CD4-positive, alpha-beta T cell (primary cell): ENCODE data around the gene ACACA. TPM values are rescaled to one million over a fixed set of nuclear protein-coding genes. Genes with fewer than 3 reads are reported as not detected.

ENCODE experiments used
- ATAC-seq: fragments of 200-7000 bp; cut with Tn5 transposase; one replicate; pipeline ENCODE4 v1.10.0; 2022; ENCODE audit warnings: mild to moderate bottlenecking; ENCODE audit not compliant: poor library complexity
- CTCF ChIA-PET: fragments of 350-600 bp; sonication (Branson Sonifier 250); formaldehyde crosslinking; loops from one replicate; lab custom pipeline; 2021; ENCODE audit warnings: antibody characterized with exemption, inconsistent platforms; lab: Charles Lee
- POLR2A ChIA-PET: fragments of 350-600 bp; sonication (Branson Sonifier 250); formaldehyde crosslinking; loops from one replicate; lab custom pipeline; 2021; ENCODE audit warnings: antibody characterized with exemption, inconsistent platforms; lab: Charles Lee
- DNase-seq, 14 experiments: peaks; one replicate each; pipeline ENCODE4 v3.0.0-alpha.2; 2013 to 2020; ENCODE audit warnings: mixed read lengths in 2 of 14
- H3K27ac ChIP-seq, 2 donors: one replicate each; pipeline versions ENCODE4 v1.5.1 to v1.7.0; 2013; ENCODE audit warnings: low read length in 2 of 2, low read depth in 1 of 2, mild to moderate bottlenecking in 1 of 2
- H3K27me3 ChIP-seq, 2 experiments: 1 replicate in 1 of 2; 2 replicates in 1 of 2; pipeline versions ENCODE4 v1.6.1 to v1.7.0; 2013; ENCODE audit warnings: low read length in 2 of 2, control low read depth in 1 of 2, mild to moderate bottlenecking in 1 of 2, moderate library complexity in 1 of 2; ENCODE audit not compliant: insufficient read depth in 2 of 2, control insufficient read depth in 1 of 2
- H3K36me3 ChIP-seq: one replicate; pipeline ENCODE4 v1.6.1; 2013; ENCODE audit warnings: low read length, control low read depth; ENCODE audit not compliant: insufficient read depth
- H3K4me1 ChIP-seq: one replicate; pipeline ENCODE4 v1.6.1; 2013; ENCODE audit warnings: low read length, control low read depth; ENCODE audit not compliant: insufficient read depth
- H3K4me3 ChIP-seq: one replicate; pipeline ENCODE4 v1.5.1; 2013; ENCODE audit warnings: mild to moderate bottlenecking, low read length, moderate library complexity
- H3K9me3 ChIP-seq, 2 experiments: 1 replicate in 1 of 2; 2 replicates in 1 of 2; pipeline versions ENCODE4 v1.6.1 to v1.7.0; 2013; ENCODE audit warnings: low read length in 2 of 2, mild to moderate bottlenecking in 2 of 2, control low read depth in 1 of 2, moderate library complexity in 1 of 2; ENCODE audit not compliant: control insufficient read depth in 1 of 2, insufficient read depth in 1 of 2
- H3K27ac Mint-ChIP-seq: one replicate; pipeline ENCODE4 v1.8.0; 2020; ENCODE audit warnings: mixed read lengths
- H3K27me3 Mint-ChIP-seq: one replicate; pipeline ENCODE4 v1.8.0; 2021; ENCODE audit warnings: mixed read lengths
- H3K36me3 Mint-ChIP-seq: one replicate; pipeline ENCODE4 v1.8.0; 2021; ENCODE audit warnings: low read depth, mixed read lengths
- H3K4me1 Mint-ChIP-seq: one replicate; pipeline ENCODE4 v1.8.0; 2021; ENCODE audit warnings: low read depth, mixed read lengths
- H3K4me3 Mint-ChIP-seq: one replicate; pipeline ENCODE4 v1.8.0; 2020; ENCODE audit warnings: mild to moderate bottlenecking, mixed read lengths
- H3K9me3 Mint-ChIP-seq: one replicate; pipeline ENCODE4 v1.8.0; 2020; ENCODE audit warnings: mixed read lengths
- CTCF ChIP-seq: fragments of 200-600 bp; IDR thresholded peaks from one replicate; pipeline ENCODE4 v1.8.0; 2022; ENCODE audit warnings: antibody characterized with exemption, mild to moderate bottlenecking
- intact Hi-C, 2 experiments: fragments of 100-400 bp; cut with DNase I in 1 of 2; cut with micrococcal nuclease in 1 of 2; formaldehyde crosslinking; loops; one replicate each; pipeline versions ENCODE4 v1.15.1 to v1.9.0; 2023 to 2025; cut with DNase I, micrococcal nuclease
- total RNA-seq, 174 experiments: library from RNA in 2 of 174; stranded (reverse) in 2 of 174; gene quantifications; one replicate each; pipeline ENCODE4 v1.2.3 and lab custom pipeline; 2021 to 2026

Gene ACACA
- total RNA-seq, 2 experiments from 2014 or later: 26.0 to 28.9 TPM

- intact Hi-C loops: no loop called here
- Mint-ChIP-seq H3K4me3 (no peak overlapping the region), H3K4me1 (no peaks in the 10 kb centered on the region), H3K36me3 (peaks cover 75% of the 10 kb centered on the region), H3K27me3 (no peaks in the 10 kb centered on the region), H3K9me3 (no peaks in the 10 kb centered on the region), H3K27ac (no peak overlapping the region)
- H3K4me3 ChIP-seq: no peak overlapping the region
- CTCF ChIA-PET: interaction anchor here (0.6 to 1.2 kb wide), 3 partner anchors 9 to 147 kb away, joined by 3 to 4 read pairs (median 3); no protein-coding TSS in a partner anchor
- no peaks in the 10 kb centered on the region for H3K27me3 ChIP-seq
- no peaks in the 10 kb centered on the region for H3K4me1 ChIP-seq
- no peaks in the 10 kb centered on the region for H3K9me3 ChIP-seq
- ATAC-seq: no peak
- H3K27ac ChIP-seq: no peak overlapping the region
- POLR2A ChIA-PET: no interaction called here
- peaks cover 31% of the 10 kb centered on the region for H3K36me3 ChIP-seq
- no peak for DNase-seq
- TF ChIP-seq CTCF: no peak
These were observed 158.8 kb downstream of the ACACA start for GRCh38 chr17:37247825-37248224.

DNA sequence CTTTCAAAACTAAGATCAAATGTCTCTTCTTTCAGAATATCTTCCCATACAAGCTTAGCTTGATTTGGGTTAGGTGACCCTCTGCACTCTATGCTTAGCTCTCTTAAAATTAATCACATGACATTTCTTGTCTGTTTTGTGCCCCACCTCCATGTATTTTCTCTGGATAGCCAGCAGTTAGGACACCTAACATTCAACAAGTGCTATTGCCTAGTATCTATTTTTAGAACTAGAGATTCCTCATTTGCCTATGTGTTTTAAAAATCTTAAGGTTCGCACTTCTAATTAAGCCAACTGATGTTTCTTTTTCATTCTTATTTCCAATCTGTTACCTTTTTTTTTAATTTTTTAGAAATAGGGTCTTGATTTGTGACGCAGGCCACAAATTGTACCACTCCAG is 160.6 kb downstream of the ACACA start:
- Mint-ChIP-seq H3K36me3 (peaks cover 68% of the 10 kb centered on the region), H3K9me3 (no peaks in the 10 kb centered on the region), H3K27ac (no peak overlapping the region), H3K4me1 (no peaks in the 10 kb centered on the region), H3K27me3 (no peaks in the 10 kb centered on the region), H3K4me3 (no peak overlapping the region)
- Histone ChIP-seq H3K27me3 (no peaks in the 10 kb centered on the region), H3K27ac (no peak overlapping the region), H3K36me3 (peaks cover 43% of the 10 kb centered on the region), H3K9me3 (no peaks in the 10 kb centered on the region), H3K4me1 (no peaks in the 10 kb centered on the region), H3K4me3 (no peak overlapping the region)
- no peak for DNase-seq
- no peak for ATAC-seq
- intact Hi-C loops: no loop called here
- TF ChIP-seq CTCF: no peak
- POLR2A ChIA-PET: no interaction called here
- CTCF ChIA-PET: no interaction called here

DNA sequence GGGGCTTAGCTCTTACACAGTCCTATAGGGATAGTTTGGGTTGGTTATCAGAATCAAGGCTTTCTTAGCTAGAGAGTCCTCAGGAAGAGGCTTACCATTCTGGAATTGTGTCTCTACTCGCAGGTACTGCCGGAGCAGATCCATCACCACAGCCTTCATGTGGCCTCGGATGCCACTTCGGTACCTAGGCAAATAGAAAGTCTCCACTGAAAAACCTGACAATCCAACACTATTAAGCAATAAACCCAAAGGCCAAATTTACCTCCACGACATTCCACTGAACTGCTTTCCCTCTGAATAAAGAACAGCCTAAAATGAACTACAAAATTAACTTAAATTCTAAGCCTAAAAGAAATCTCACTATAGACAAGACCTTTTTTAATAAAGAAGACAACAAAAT is 166.3 kb downstream of the ACACA start:
- POLR2A ChIA-PET: interaction anchor here (0.6 kb wide), 1 partner anchor 744 kb away, joined by 4 read pairs; no protein-coding TSS in a partner anchor
- Mint-ChIP-seq H3K4me3 (no peak overlapping the region), H3K36me3 (peaks cover 66% of the 10 kb centered on the region), H3K27ac (no peak overlapping the region), H3K4me1 (no peaks in the 10 kb centered on the region), H3K9me3 (no peaks in the 10 kb centered on the region), H3K27me3 (no peaks in the 10 kb centered on the region)
- DNase-seq (no peak), ATAC-seq (no peak)
- no peaks in the 10 kb centered on the region for H3K4me1 ChIP-seq
- no peak for TF ChIP-seq CTCF
- no peak overlapping the region for H3K27ac ChIP-seq
- no peaks in the 10 kb centered on the region for H3K9me3 ChIP-seq
- H3K36me3 ChIP-seq: peaks cover 27% of the 10 kb centered on the region
- H3K4me3 ChIP-seq: no peak overlapping the region
- CTCF ChIA-PET: interaction anchor here (1.0 to 1.6 kb wide), 3 partner anchors 193 to 638 kb away, joined by 3 to 9 read pairs (median 4); partner anchors contain the start of gene MRM1
- intact Hi-C loops: loop anchor here in 1 of 2 experiments (5.0 kb wide), 1 partner anchor 1273 kb away; no protein-coding TSS in a partner anchor
- H3K27me3 ChIP-seq: no peaks in the 10 kb centered on the region
